NCI-H1417 (cell line): ENCODE data around the gene PDE4D.
A peak's percentile ranks its signal among the peaks of the same experiment; 100 is the strongest.

Experiments
- DNase-seq, 3 experiments: peaks; one replicate each; lab custom pipeline; 2025; lab: John Stamatoyannopoulos, UW

The PDE4D gene

GRCh38 chr5:59519338-59519737 lies 374.2 kb downstream of the PDE4D start:
- no peak for DNase-seq

GRCh38 chr5:59517926-59518585 lies 375.5 kb downstream of the PDE4D start:
- no peak for DNase-seq

GRCh38 chr5:59516161-59516560 lies 377.4 kb downstream of the PDE4D start:
- no peak for DNase-seq

- peak in 2 of 3 experiments; percentile 14 to 49 for DNase-seq
These were observed 387.1 kb downstream of the PDE4D start for GRCh38 chr5:59506285-59506877.

GRCh38 chr5:59504043-59504442 lies 389.5 kb downstream of the PDE4D start:
- DNase-seq = no peak

GRCh38 chr5:59503220-59503619 lies 390.3 kb downstream of the PDE4D start:
- DNase-seq = peak in 2 of 3 experiments; percentile 12 to 75

GRCh38 chr5:59501316-59501715 lies 392.2 kb downstream of the PDE4D start:
- no peak for DNase-seq

- DNase-seq = no peak
These were observed 393.5 kb downstream of the PDE4D start for GRCh38 chr5:59500014-59500413.

- no peak for DNase-seq
These were observed 396.3 kb downstream of the PDE4D start for GRCh38 chr5:59497207-59497606.

GRCh38 chr5:59496524-59497134 lies 396.9 kb downstream of the PDE4D start:
- no peak for DNase-seq

- DNase-seq = no peak
These were observed 401.6 kb downstream of the PDE4D start for GRCh38 chr5:59491945-59492344.

- DNase-seq = no peak
These were observed 404.0 kb downstream of the PDE4D start for GRCh38 chr5:59489551-59489950.

- DNase-seq = no peak
These were observed 405.5 kb downstream of the PDE4D start for GRCh38 chr5:59487772-59488729.

GRCh38 chr5:59487068-59487686 lies 406.3 kb downstream of the PDE4D start:
- DNase-seq = no peak

GRCh38 chr5:59486508-59486907 lies 407.0 kb downstream of the PDE4D start:
- no peak for DNase-seq

GRCh38 chr5:59485629-59486439 lies 407.7 kb downstream of the PDE4D start:
- no peak for DNase-seq

GRCh38 chr5:59485107-59485506 lies 408.4 kb downstream of the PDE4D start:
- DNase-seq = no peak

- DNase-seq = no peak
These were observed 408.9 kb downstream of the PDE4D start for GRCh38 chr5:59484618-59485017.

- DNase-seq = no peak
These were observed 409.5 kb downstream of the PDE4D start for GRCh38 chr5:59483971-59484472.

GRCh38 chr5:59479086-59479485 lies 414.4 kb downstream of the PDE4D start:
- DNase-seq = no peak

GRCh38 chr5:59474324-59474723 lies 419.2 kb downstream of the PDE4D start:
- DNase-seq = no peak
